Measurements from ENCODE around the gene RERG. TPM values are rescaled to one million over a fixed set of nuclear protein-coding genes. Genes with fewer than 3 reads are reported as not detected.

Gene RERG
- total and polyA plus RNA-seq, 2 of the 4 experiments (the other 2 are of a cell fraction): not detected

DNA sequence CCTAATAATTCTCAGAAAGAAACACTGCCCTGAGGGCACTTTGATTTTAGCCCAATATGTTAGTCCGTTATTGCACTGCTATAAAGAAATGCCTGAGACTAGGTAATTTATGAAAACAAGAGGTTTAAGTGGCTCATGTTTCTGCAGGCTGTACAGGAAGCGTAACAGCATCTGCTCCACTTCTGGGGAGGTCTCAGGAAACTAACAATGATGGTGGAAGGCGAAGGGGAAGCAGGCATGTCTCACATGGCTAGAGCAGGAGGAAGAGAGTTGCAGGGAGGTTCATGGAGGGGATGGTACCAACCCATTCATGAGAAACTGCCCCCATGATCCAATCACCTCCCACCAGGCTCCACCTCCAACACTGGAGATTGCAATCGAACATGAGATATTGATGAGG lies 49.4 kb upstream of the RERG start:
- H3K18ac ChIP-seq (ENCODE audit: low read depth, low read length): no peak overlapping the region
- no peak overlapping the region for H4K8ac ChIP-seq (ENCODE audit: low read depth in 2 of 2, low read length in 2 of 2)
- in situ Hi-C loops (cut with MboI; ENCODE audit: low sequenced_read_pairs) (loop anchor here (5.0 kb wide), 3 partner anchors 252 to 582 kb away; no protein-coding TSS in a partner anchor), dilution Hi-C loops (cut with HindIII; ENCODE audit: low sequenced_read_pairs, unreplicated experiment) (no loop called here), intact Hi-C loops (cut with micrococcal nuclease) (no loop called here)
- H3K23ac ChIP-seq (ENCODE audit: low read depth, low read length): no peak overlapping the region
- no peak overlapping the region for H3K27ac ChIP-seq (ENCODE audit: insufficient read depth, low read length)
- H3K14ac ChIP-seq (replicated peaks; ENCODE audit: low read depth, low read length): no peak overlapping the region
- no peak overlapping the region for H2BK5ac ChIP-seq (ENCODE audit: low read depth, low read length, poor library complexity, severe bottlenecking)
- no peaks in the 10 kb centered on the region for H3K9me1 ChIP-seq (ENCODE audit: insufficient read depth, low read length)
- ATAC-seq (ENCODE audit: low read depth): no peak
- BruUV-seq (replicated peaks): no TSS peak
- no peaks in the 10 kb centered on the region for H3K36me3 ChIP-seq (ENCODE audit: control insufficient read depth, insufficient read depth, low read length)
- H2BK15ac ChIP-seq (ENCODE audit: low read depth, low read length): no peak overlapping the region
- CTCF ChIA-PET: no interaction called here
- H2AK5ac ChIP-seq (ENCODE audit: low read depth, low read length): no peak overlapping the region
- 70% methylated on average over 2 of the region's 4 CpGs; no CpG with 5 or more reads in 1 of the 2 experiments for WGBS, 2 experiments (ENCODE audit: extremely low coverage in 2 of 2, insufficient read length in 1 of 2)
- H3K9ac ChIP-seq (ENCODE audit: low read depth, low read length): no peak overlapping the region
- no peak for DNase-seq
- H2AFZ ChIP-seq (replicated peaks; ENCODE audit: low read length, poor library complexity): no peak overlapping the region
- H4K20me1 ChIP-seq (ENCODE audit: insufficient read depth, low read length): no peaks in the 10 kb centered on the region
- H2BK20ac ChIP-seq (ENCODE audit: low read depth, low read length): no peak overlapping the region
- H3K4me3 ChIP-seq (ENCODE audit: insufficient read depth, low read depth, low read length): no peak overlapping the region
- H3K4me2 ChIP-seq (ENCODE audit: low read depth, low read length): no peak overlapping the region
- no peak overlapping the region for H3K4ac ChIP-seq (ENCODE audit: low read depth, low read length)
- no peaks in the 10 kb centered on the region for H3K79me1 ChIP-seq (ENCODE audit: low read depth in 1 of 2, low read length in 2 of 2)
- H3K9me3 ChIP-seq (ENCODE audit: control insufficient read depth, insufficient read depth, low read length): no peaks in the 10 kb centered on the region
- H3K27me3 ChIP-seq (ENCODE audit: control insufficient read depth, insufficient read depth, low read length): no peaks in the 10 kb centered on the region
- H2AK9ac ChIP-seq (replicated peaks; ENCODE audit: low read depth, low read length, poor library complexity): no peak overlapping the region
- no peaks in the 10 kb centered on the region for H3K4me1 ChIP-seq (ENCODE audit: control insufficient read depth, insufficient read depth, low read length)
- no peak overlapping the region for H3K56ac ChIP-seq (ENCODE audit: extremely low read depth, insufficient read depth, low read length)
- no peak overlapping the region for H2BK120ac ChIP-seq (ENCODE audit: low read depth, low read length)
- H4K91ac ChIP-seq (ENCODE audit: insufficient read depth, low read depth, low read length): no peak overlapping the region
- no peak for TF ChIP-seq MAFK (IDR thresholded peaks at IDR 0.05; ENCODE audit: low read depth, low read length)
- no peak for TF ChIP-seq RAD21 (IDR thresholded peaks at IDR 0.05; ENCODE audit: low read length)
- TF ChIP-seq FOS (IDR thresholded peaks at IDR 0.05; ENCODE audit: low read depth, low read length): no peak
- TF ChIP-seq SMC3 (IDR thresholded peaks at IDR 0.05; ENCODE audit: low read depth, low read length): no peak
- TF ChIP-seq, protein P1, sequence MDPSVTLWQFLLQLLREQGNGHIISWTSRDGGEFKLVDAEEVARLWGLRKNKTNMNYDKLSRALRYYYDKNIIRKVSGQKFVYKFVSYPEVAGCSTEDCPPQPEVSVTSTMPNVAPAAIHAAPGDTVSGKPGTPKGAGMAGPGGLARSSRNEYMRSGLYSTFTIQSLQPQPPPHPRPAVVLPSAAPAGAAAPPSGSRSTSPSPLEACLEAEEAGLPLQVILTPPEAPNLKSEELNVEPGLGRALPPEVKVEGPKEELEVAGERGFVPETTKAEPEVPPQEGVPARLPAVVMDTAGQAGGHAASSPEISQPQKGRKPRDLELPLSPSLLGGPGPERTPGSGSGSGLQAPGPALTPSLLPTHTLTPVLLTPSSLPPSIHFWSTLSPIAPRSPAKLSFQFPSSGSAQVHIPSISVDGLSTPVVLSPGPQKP (IDR thresholded peaks at IDR 0.05; ENCODE audit: borderline replicate concordance, low read depth, low read length): no peak
- no peak for TF ChIP-seq BHLHE40 (IDR thresholded peaks at IDR 0.05; ENCODE audit: low read depth, low read length)
- no peak for TF ChIP-seq MXI1 (IDR thresholded peaks at IDR 0.05; ENCODE audit: borderline replicate concordance, low read depth, low read length)
- TF ChIP-seq, protein P2, sequence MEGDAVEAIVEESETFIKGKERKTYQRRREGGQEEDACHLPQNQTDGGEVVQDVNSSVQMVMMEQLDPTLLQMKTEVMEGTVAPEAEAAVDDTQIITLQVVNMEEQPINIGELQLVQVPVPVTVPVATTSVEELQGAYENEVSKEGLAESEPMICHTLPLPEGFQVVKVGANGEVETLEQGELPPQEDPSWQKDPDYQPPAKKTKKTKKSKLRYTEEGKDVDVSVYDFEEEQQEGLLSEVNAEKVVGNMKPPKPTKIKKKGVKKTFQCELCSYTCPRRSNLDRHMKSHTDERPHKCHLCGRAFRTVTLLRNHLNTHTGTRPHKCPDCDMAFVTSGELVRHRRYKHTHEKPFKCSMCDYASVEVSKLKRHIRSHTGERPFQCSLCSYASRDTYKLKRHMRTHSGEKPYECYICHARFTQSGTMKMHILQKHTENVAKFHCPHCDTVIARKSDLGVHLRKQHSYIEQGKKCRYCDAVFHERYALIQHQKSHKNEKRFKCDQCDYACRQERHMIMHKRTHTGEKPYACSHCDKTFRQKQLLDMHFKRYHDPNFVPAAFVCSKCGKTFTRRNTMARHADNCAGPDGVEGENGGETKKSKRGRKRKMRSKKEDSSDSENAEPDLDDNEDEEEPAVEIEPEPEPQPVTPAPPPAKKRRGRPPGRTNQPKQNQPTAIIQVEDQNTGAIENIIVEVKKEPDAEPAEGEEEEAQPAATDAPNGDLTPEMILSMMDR (conservative IDR thresholded peaks at IDR 0.05; ENCODE audit: low read depth, low read length): no peak
- TF ChIP-seq POLR2A (IDR thresholded peaks at IDR 0.05; ENCODE audit: low read depth, low read length): no peak
- TF ChIP-seq MAZ (IDR thresholded peaks at IDR 0.05; ENCODE audit: borderline replicate concordance, low read depth, low read length): no peak
- TF ChIP-seq CEBPB (IDR thresholded peaks at IDR 0.05; ENCODE audit: low read depth, low read length): no peak
- TF ChIP-seq RFX5 (IDR thresholded peaks at IDR 0.05; ENCODE audit: low read depth, low read length): no peak
- no peak for TF ChIP-seq NFE2L2 (IDR thresholded peaks at IDR 0.05; ENCODE audit: low read depth, low read length)
- TF ChIP-seq, protein P3, sequence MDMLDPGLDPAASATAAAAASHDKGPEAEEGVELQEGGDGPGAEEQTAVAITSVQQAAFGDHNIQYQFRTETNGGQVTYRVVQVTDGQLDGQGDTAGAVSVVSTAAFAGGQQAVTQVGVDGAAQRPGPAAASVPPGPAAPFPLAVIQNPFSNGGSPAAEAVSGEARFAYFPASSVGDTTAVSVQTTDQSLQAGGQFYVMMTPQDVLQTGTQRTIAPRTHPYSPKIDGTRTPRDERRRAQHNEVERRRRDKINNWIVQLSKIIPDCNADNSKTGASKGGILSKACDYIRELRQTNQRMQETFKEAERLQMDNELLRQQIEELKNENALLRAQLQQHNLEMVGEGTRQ (IDR thresholded peaks at IDR 0.05; ENCODE audit: low read depth, low read length): no peak
- H4K5ac ChIP-seq (ENCODE audit: low read depth, low read length): no peak overlapping the region
- POLR2A ChIA-PET (ENCODE audit: unreplicated experiment): no interaction called here

Measured in IMR-90 (cell line).